GM18517 (cell line): Measurements from ENCODE around the gene CD6.

ENCODE experiments used
- ATAC-seq: cut with Tn5 transposase; IDR thresholded peaks from one replicate; pipeline ENCODE4 v1.9.1; 2021; ENCODE audit warnings: mild to moderate bottlenecking, moderate library complexity; ENCODE audit not compliant: unreplicated experiment

Gene CD6

GRCh38 chr11:61024938-61025820 lies 53.7 kb downstream of the CD6 start:
- ATAC-seq, result no peak

GRCh38 chr11:61025821-61026120 lies 54.3 kb downstream of the CD6 start:
- no peak for ATAC-seq

GRCh38 chr11:61026121-61027031 lies 54.9 kb downstream of the CD6 start:
- no peak for ATAC-seq

GRCh38 chr11:61027141-61027840 lies 55.8 kb downstream of the CD6 start:
- ATAC-seq, result no peak

GRCh38 chr11:61028135-61028729 lies 56.8 kb downstream of the CD6 start:
- peak; percentile 94 for ATAC-seq

- ATAC-seq, result no peak
Measured at GRCh38 chr11:61032824-61033223, 61.3 kb downstream of the CD6 start.

- no peak for ATAC-seq
Measured at GRCh38 chr11:61033417-61033816, 61.9 kb downstream of the CD6 start.

GRCh38 chr11:61034111-61034510 lies 62.6 kb downstream of the CD6 start:
- ATAC-seq, result no peak

GRCh38 chr11:61034704-61035525 lies 63.4 kb downstream of the CD6 start:
- no peak for ATAC-seq

- ATAC-seq, result no peak
Measured at GRCh38 chr11:61035526-61035835, 64.0 kb downstream of the CD6 start.

- no peak for ATAC-seq
Measured at GRCh38 chr11:61037441-61038093, 66.1 kb downstream of the CD6 start.

- no peak for ATAC-seq
Measured at GRCh38 chr11:61039916-61040315, 68.4 kb downstream of the CD6 start.

GRCh38 chr11:61041755-61042518 lies 70.5 kb downstream of the CD6 start:
- ATAC-seq, result peak; percentile 82

GRCh38 chr11:61042537-61042936 lies 71.1 kb downstream of the CD6 start:
- no peak for ATAC-seq

- ATAC-seq, result no peak
Measured at GRCh38 chr11:61042961-61043540, 71.6 kb downstream of the CD6 start.

GRCh38 chr11:61045271-61045670 lies 73.8 kb downstream of the CD6 start:
- ATAC-seq, result no peak

GRCh38 chr11:61046833-61047232 lies 75.4 kb downstream of the CD6 start:
- ATAC-seq, result no peak

- ATAC-seq, result no peak
Measured at GRCh38 chr11:61048368-61049062, 77.0 kb downstream of the CD6 start.
